Measurements from ENCODE around the gene GRIK1. TPM values are rescaled to one million over a fixed set of nuclear protein-coding genes. Genes with fewer than 3 reads are reported as not detected.
"Not testable (repeated sequence)": the region's sequence is repeated elsewhere in the genome, so short reads cannot be mapped to it uniquely, and the experiment has no call there.

GRIK1 gene
- total RNA-seq, 3 donors from 2014 or later, result not detected

GRCh38 chr21:29626801-29627470 lies 312.9 kb downstream of the GRIK1 start:
- no peak for DNase-seq
- no peak for ATAC-seq
- no peaks in the 10 kb centered on the region for H3K36me3 Mint-ChIP-seq (ENCODE audit: insufficient read depth)
- H3K4me1 Mint-ChIP-seq (ENCODE audit: low read depth), result no peaks in the 10 kb centered on the region
- H3K4me3 Mint-ChIP-seq, result no peak overlapping the region
- H3K9me3 Mint-ChIP-seq, result peaks cover 6% of the 10 kb centered on the region
- no peaks in the 10 kb centered on the region for H3K27me3 Mint-ChIP-seq (ENCODE audit: low read depth)

GRCh38 chr21:29625990-29626389 lies 313.8 kb downstream of the GRIK1 start:
- H3K4me3 Mint-ChIP-seq, result no peak overlapping the region

GRCh38 chr21:29624776-29625175 lies 315.0 kb downstream of the GRIK1 start:
- Mint-ChIP-seq H3K4me1 (ENCODE audit: low read depth) (no peaks in the 10 kb centered on the region), H3K9me3 (peaks cover 6% of the 10 kb centered on the region), H3K36me3 (ENCODE audit: insufficient read depth) (no peaks in the 10 kb centered on the region), H3K27me3 (ENCODE audit: low read depth) (no peaks in the 10 kb centered on the region), H3K4me3 (no peak overlapping the region)
- ATAC-seq (no peak), DNase-seq (no peak)

More at GRCh38 chr21:29625990-29626389, 313.8 kb downstream of the GRIK1 start:
- Mint-ChIP-seq H3K9me3 (peaks cover 6% of the 10 kb centered on the region), H3K36me3 (ENCODE audit: insufficient read depth) (no peaks in the 10 kb centered on the region), H3K4me1 (ENCODE audit: low read depth) (no peaks in the 10 kb centered on the region), H3K27me3 (ENCODE audit: low read depth) (no peaks in the 10 kb centered on the region)
- no peak for DNase-seq
- no peak for ATAC-seq

- Mint-ChIP-seq H3K4me3 (no peak overlapping the region), H3K36me3 (ENCODE audit: insufficient read depth) (no peaks in the 10 kb centered on the region), H3K9me3 (peaks cover 6% of the 10 kb centered on the region), H3K27me3 (ENCODE audit: low read depth) (no peaks in the 10 kb centered on the region), H3K4me1 (ENCODE audit: low read depth) (no peaks in the 10 kb centered on the region)
- DNase-seq (no peak), ATAC-seq (no peak)
Measured at GRCh38 chr21:29621525-29621924, 318.3 kb downstream of the GRIK1 start.

GRCh38 chr21:29616209-29616751 lies 323.5 kb downstream of the GRIK1 start:
- no peak for DNase-seq
- no peak overlapping the region for H3K4me3 Mint-ChIP-seq
- no peak for ATAC-seq
- no peaks in the 10 kb centered on the region for H3K27me3 Mint-ChIP-seq (ENCODE audit: low read depth)
- H3K9me3 Mint-ChIP-seq, result no peaks in the 10 kb centered on the region
- no peaks in the 10 kb centered on the region for H3K4me1 Mint-ChIP-seq (ENCODE audit: low read depth)
- peaks cover 1% of the 10 kb centered on the region for H3K36me3 Mint-ChIP-seq (ENCODE audit: insufficient read depth)

- ATAC-seq (no peak), DNase-seq (no peak)
- Mint-ChIP-seq H3K9me3 (no peaks in the 10 kb centered on the region), H3K27me3 (ENCODE audit: low read depth) (no peaks in the 10 kb centered on the region), H3K36me3 (ENCODE audit: insufficient read depth) (peaks cover 1% of the 10 kb centered on the region), H3K4me3 (no peak overlapping the region), H3K4me1 (ENCODE audit: low read depth) (no peaks in the 10 kb centered on the region)
Measured at GRCh38 chr21:29613877-29614276, 325.9 kb downstream of the GRIK1 start.

- no peak for ATAC-seq
- no peaks in the 10 kb centered on the region for H3K27me3 Mint-ChIP-seq (ENCODE audit: low read depth)
- H3K9me3 Mint-ChIP-seq, result no peaks in the 10 kb centered on the region
- no peaks in the 10 kb centered on the region for H3K4me1 Mint-ChIP-seq (ENCODE audit: low read depth)
- DNase-seq, result no peak
- H3K36me3 Mint-ChIP-seq (ENCODE audit: insufficient read depth), result peaks cover 1% of the 10 kb centered on the region
- H3K4me3 Mint-ChIP-seq, result no peak overlapping the region
Measured at GRCh38 chr21:29613021-29613420, 326.8 kb downstream of the GRIK1 start.

GRCh38 chr21:29610779-29611360 lies 328.9 kb downstream of the GRIK1 start:
- DNase-seq (no peak), ATAC-seq (no peak)
- Mint-ChIP-seq H3K9me3 (no peaks in the 10 kb centered on the region), H3K4me1 (ENCODE audit: low read depth) (no peaks in the 10 kb centered on the region), H3K4me3 (no peak overlapping the region), H3K27me3 (ENCODE audit: low read depth) (no peaks in the 10 kb centered on the region), H3K36me3 (ENCODE audit: insufficient read depth) (no peaks in the 10 kb centered on the region)

GRCh38 chr21:29606613-29607012 lies 333.2 kb downstream of the GRIK1 start:
- Mint-ChIP-seq H3K9me3 (no peaks in the 10 kb centered on the region), H3K36me3 (ENCODE audit: insufficient read depth) (no peaks in the 10 kb centered on the region), H3K4me3 (no peak overlapping the region), H3K27me3 (ENCODE audit: low read depth) (no peaks in the 10 kb centered on the region), H3K4me1 (ENCODE audit: low read depth) (no peaks in the 10 kb centered on the region)
- ATAC-seq, result no peak
- DNase-seq, result no peak

GRCh38 chr21:29605219-29605618 lies 334.6 kb downstream of the GRIK1 start:
- not testable (repeated sequence) for H3K36me3 Mint-ChIP-seq (ENCODE audit: insufficient read depth); ATAC-seq; H3K4me3 Mint-ChIP-seq; DNase-seq; H3K9me3 Mint-ChIP-seq; H3K4me1 Mint-ChIP-seq (ENCODE audit: low read depth); H3K27me3 Mint-ChIP-seq (ENCODE audit: low read depth)

GRCh38 chr21:29604076-29604475 lies 335.7 kb downstream of the GRIK1 start:
- Mint-ChIP-seq H3K36me3 (ENCODE audit: insufficient read depth) (no peaks in the 10 kb centered on the region), H3K4me1 (ENCODE audit: low read depth) (no peaks in the 10 kb centered on the region), H3K9me3 (no peaks in the 10 kb centered on the region), H3K27me3 (ENCODE audit: low read depth) (no peaks in the 10 kb centered on the region), H3K4me3 (no peak overlapping the region)
- ATAC-seq (no peak), DNase-seq (no peak)

- H3K9me3 Mint-ChIP-seq, result no peaks in the 10 kb centered on the region
- H3K36me3 Mint-ChIP-seq (ENCODE audit: insufficient read depth), result peaks cover 3% of the 10 kb centered on the region
- no peaks in the 10 kb centered on the region for H3K27me3 Mint-ChIP-seq (ENCODE audit: low read depth)
- H3K4me1 Mint-ChIP-seq (ENCODE audit: low read depth), result no peaks in the 10 kb centered on the region
- ATAC-seq, result no peak
- DNase-seq, result no peak
- no peak overlapping the region for H3K4me3 Mint-ChIP-seq
Measured at GRCh38 chr21:29601047-29601446, 338.7 kb downstream of the GRIK1 start.

- Mint-ChIP-seq H3K9me3 (no peaks in the 10 kb centered on the region), H3K4me1 (ENCODE audit: low read depth) (no peaks in the 10 kb centered on the region), H3K4me3 (no peak overlapping the region), H3K36me3 (ENCODE audit: insufficient read depth) (no peaks in the 10 kb centered on the region), H3K27me3 (ENCODE audit: low read depth) (peaks cover 2% of the 10 kb centered on the region)
- no peak for DNase-seq
- no peak for ATAC-seq
Measured at GRCh38 chr21:29586696-29587095, 353.1 kb downstream of the GRIK1 start.

- Mint-ChIP-seq H3K27me3 (ENCODE audit: low read depth) (peaks cover 2% of the 10 kb centered on the region), H3K9me3 (no peaks in the 10 kb centered on the region), H3K4me3 (no peak overlapping the region), H3K36me3 (ENCODE audit: insufficient read depth) (no peaks in the 10 kb centered on the region), H3K4me1 (ENCODE audit: low read depth) (no peaks in the 10 kb centered on the region)
- DNase-seq (no peak), ATAC-seq (no peak)
Measured at GRCh38 chr21:29585462-29585861, 354.3 kb downstream of the GRIK1 start.

GRCh38 chr21:29583424-29583924 lies 356.3 kb downstream of the GRIK1 start:
- Mint-ChIP-seq H3K9me3 (no peaks in the 10 kb centered on the region), H3K27me3 (ENCODE audit: low read depth) (no peaks in the 10 kb centered on the region), H3K36me3 (ENCODE audit: insufficient read depth) (no peaks in the 10 kb centered on the region), H3K4me1 (ENCODE audit: low read depth) (no peaks in the 10 kb centered on the region), H3K4me3 (no peak overlapping the region)
- no peak for ATAC-seq
- no peak for DNase-seq
